GM12878 (cell line): ENCODE measurements around the gene HES2.

Experiments
- CBX3 ChIP-seq: fragments of 200-600 bp; sonication (generic); IDR thresholded peaks from 2 replicates; pipeline ENCODE4 v1.6.1; 2016; ENCODE audit warnings: low read depth, borderline replicate concordance
- CBX5 ChIP-seq: sonication (generic); IDR thresholded peaks from 2 replicates; pipeline ENCODE4 v1.6.1; 2016; ENCODE audit warnings: low read depth, moderate library complexity, mild to moderate bottlenecking, inconsistent platforms
- CREB1 ChIP-seq: IDR thresholded peaks from 2 replicates; pipeline ENCODE4 v1.6.1; 2012; ENCODE audit warnings: low read depth, mild to moderate bottlenecking, inconsistent platforms
- CTCF ChIP-seq, 3 experiments: IDR thresholded peaks in 2 of 3; conservative IDR thresholded peaks in 1 of 3; 2 replicates each; pipeline ENCODE4 v1.5.1; 2011; ENCODE audit warnings: low read depth in 3 of 3, low read length in 3 of 3, mild to moderate bottlenecking in 3 of 3, control low read depth in 2 of 3, moderate library complexity in 2 of 3, inconsistent platforms in 1 of 3, mixed read lengths in 1 of 3; ENCODE audit not compliant: control insufficient read depth in 2 of 3, insufficient read depth in 1 of 3; ENCODE audit errors: extremely low read depth in 1 of 3
- MXI1 ChIP-seq: fragments of 150-350 bp; IDR thresholded peaks from 2 replicates; pipeline ENCODE4 v1.6.1; 2011; ENCODE audit warnings: low read depth, mild to moderate bottlenecking, inconsistent platforms, low read length, improper control_type of control experiment
- POLR2A ChIP-seq: IDR thresholded peaks from 2 replicates; pipeline ENCODE4 v1.6.1; 2011; ENCODE audit warnings: low read depth, mild to moderate bottlenecking, low read length
- POLR2AphosphoS5 ChIP-seq: IDR thresholded peaks from 2 replicates; pipeline ENCODE4 v1.6.1; 2011; ENCODE audit warnings: mild to moderate bottlenecking, low read length, inconsistent platforms
- RAD21 ChIP-seq: IDR thresholded peaks from 2 replicates; pipeline ENCODE4 v1.6.1; 2011; ENCODE audit warnings: mild to moderate bottlenecking, low read depth, low read length, moderate library complexity; ENCODE audit not compliant: insufficient read depth
- TCF7 ChIP-seq: IDR thresholded peaks from 2 replicates; pipeline ENCODE4 v1.6.1; 2014; ENCODE audit warnings: antibody characterized with exemption, borderline replicate concordance
- ZNF274 ChIP-seq: IDR thresholded peaks from one replicate; pipeline ENCODE4 v1.8.0; 2011; ENCODE audit not compliant: insufficient read length, insufficient read depth

- no peak for TF ChIP-seq TCF7
- TF ChIP-seq CBX5, result no peak
- TF ChIP-seq CTCF (IDR thresholded peaks at IDR 0.05 in 2 of 3, conservative IDR thresholded peaks at IDR 0.05 in 1 of 3; ENCODE audit: control insufficient read depth in 2 of 3, extremely low read depth in 1 of 3, insufficient read depth in 1 of 3, low read depth in 3 of 3, low read length in 3 of 3), result no peak
- no peak for TF ChIP-seq CBX3
- TF ChIP-seq POLR2AphosphoS5, result no peak
- no peak for TF ChIP-seq POLR2A
- no peak for TF ChIP-seq CREB1
- TF ChIP-seq MXI1, result no peak
- no peak for TF ChIP-seq ZNF274
- no peak for TF ChIP-seq RAD21
These were observed 4.7 kb downstream of the HES2 start for GRCh38 chr1:6414881-6415626.
